ENCODE results near the gene LAMA5. TPM values are rescaled to one million over a fixed set of nuclear protein-coding genes. Genes with fewer than 3 reads are reported as not detected.

LAMA5 gene
- total RNA-seq, 2 experiments from 2014 or later: 53.3 to 162 TPM

GRCh38 chr20:62381202-62381797 lies 14.2 kb upstream of the LAMA5 start:
- intact Hi-C loops (cut with micrococcal nuclease; ENCODE audit: unreplicated experiment): no loop called here
- no peak overlapping the region for H3K4me2 ChIP-seq (ENCODE audit: low read length)
- no TSS peak for BruUV-seq (replicated peaks)

DNA sequence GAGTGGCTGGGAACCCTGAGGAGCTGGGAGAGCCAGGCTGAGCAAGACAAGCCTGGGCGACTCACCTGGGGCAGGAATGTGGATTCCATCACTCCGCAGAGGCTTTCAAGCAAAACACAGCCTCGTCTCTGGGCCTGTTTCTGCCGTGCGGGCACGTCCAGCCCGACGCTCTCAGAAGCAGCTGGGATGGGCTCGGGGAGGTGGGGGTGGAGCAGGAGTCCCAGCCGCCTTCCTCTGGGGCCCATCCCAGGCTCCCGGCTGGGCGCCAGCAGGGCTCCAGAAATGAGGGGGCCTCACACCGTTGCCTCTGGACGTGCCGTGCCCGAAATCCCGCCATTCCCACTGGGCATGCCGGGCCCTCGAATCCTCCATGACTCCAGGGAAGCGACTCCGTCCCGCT lies 11.1 kb upstream of the LAMA5 start:
- no peak for DNase-seq (ENCODE audit: low spot score)
- no TSS peak for BruUV-seq (replicated peaks)
- Histone ChIP-seq H3K36me3 (ENCODE audit: insufficient read depth, low read length) (peaks cover 15% of the 10 kb centered on the region), H3K79me2 (ENCODE audit: insufficient read depth, low read depth, low read length) (no peaks in the 10 kb centered on the region), H3K9me3 (ENCODE audit: low read length) (no peaks in the 10 kb centered on the region), H3K4me3 (ENCODE audit: low read depth, low read length, poor library complexity, severe bottlenecking) (no peak overlapping the region), H3K4me2 (ENCODE audit: low read length) (no peak overlapping the region), H2AFZ (ENCODE audit: low read length) (no peak overlapping the region), H3K27ac (ENCODE audit: low read depth, low read length, poor library complexity, severe bottlenecking) (no peak overlapping the region), H4K20me1 (ENCODE audit: insufficient read depth, low read length) (no peaks in the 10 kb centered on the region), H3K4me1 (ENCODE audit: insufficient read depth, low read length, poor library complexity, severe bottlenecking) (peaks cover 10% of the 10 kb centered on the region), H3K9me2 (ENCODE audit: insufficient read depth, low read length) (no peaks in the 10 kb centered on the region)
- CTCF ChIA-PET (ENCODE audit: unreplicated experiment): no interaction called here
- intact Hi-C loops (cut with micrococcal nuclease; ENCODE audit: unreplicated experiment): no loop called here
- TF ChIP-seq, protein P1, sequence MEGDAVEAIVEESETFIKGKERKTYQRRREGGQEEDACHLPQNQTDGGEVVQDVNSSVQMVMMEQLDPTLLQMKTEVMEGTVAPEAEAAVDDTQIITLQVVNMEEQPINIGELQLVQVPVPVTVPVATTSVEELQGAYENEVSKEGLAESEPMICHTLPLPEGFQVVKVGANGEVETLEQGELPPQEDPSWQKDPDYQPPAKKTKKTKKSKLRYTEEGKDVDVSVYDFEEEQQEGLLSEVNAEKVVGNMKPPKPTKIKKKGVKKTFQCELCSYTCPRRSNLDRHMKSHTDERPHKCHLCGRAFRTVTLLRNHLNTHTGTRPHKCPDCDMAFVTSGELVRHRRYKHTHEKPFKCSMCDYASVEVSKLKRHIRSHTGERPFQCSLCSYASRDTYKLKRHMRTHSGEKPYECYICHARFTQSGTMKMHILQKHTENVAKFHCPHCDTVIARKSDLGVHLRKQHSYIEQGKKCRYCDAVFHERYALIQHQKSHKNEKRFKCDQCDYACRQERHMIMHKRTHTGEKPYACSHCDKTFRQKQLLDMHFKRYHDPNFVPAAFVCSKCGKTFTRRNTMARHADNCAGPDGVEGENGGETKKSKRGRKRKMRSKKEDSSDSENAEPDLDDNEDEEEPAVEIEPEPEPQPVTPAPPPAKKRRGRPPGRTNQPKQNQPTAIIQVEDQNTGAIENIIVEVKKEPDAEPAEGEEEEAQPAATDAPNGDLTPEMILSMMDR (conservative IDR thresholded peaks at IDR 0.05; ENCODE audit: low read length): no peak
- POLR2A ChIA-PET: no interaction called here

More at GRCh38 chr20:62381202-62381797, 14.2 kb upstream of the LAMA5 start:
- H3K9me3 ChIP-seq (ENCODE audit: low read length): no peaks in the 10 kb centered on the region
- TF ChIP-seq, protein P1 (conservative IDR thresholded peaks at IDR 0.05; ENCODE audit: low read length): no peak
- no peak for TF ChIP-seq EZH2phosphoT487 (IDR thresholded peaks at IDR 0.05; ENCODE audit: borderline replicate concordance, low read depth, low read length)
- H3K27ac ChIP-seq (ENCODE audit: low read depth, low read length, poor library complexity, severe bottlenecking): no peak overlapping the region
- no peak overlapping the region for H2AFZ ChIP-seq (ENCODE audit: low read length)
- peaks cover 27% of the 10 kb centered on the region for H3K4me1 ChIP-seq (ENCODE audit: insufficient read depth, low read length, poor library complexity, severe bottlenecking)
- H3K36me3 ChIP-seq (ENCODE audit: insufficient read depth, low read length): peaks cover 27% of the 10 kb centered on the region
- POLR2A ChIA-PET: interaction anchor here (0.5 kb wide), 1 partner anchor 79 kb away, joined by 4 read pairs; no protein-coding TSS in a partner anchor
- no peak overlapping the region for H3K4me3 ChIP-seq (ENCODE audit: low read depth, low read length, poor library complexity, severe bottlenecking)
- DNase-seq (ENCODE audit: low spot score): no peak
- no peaks in the 10 kb centered on the region for H4K20me1 ChIP-seq (ENCODE audit: insufficient read depth, low read length)
- no peaks in the 10 kb centered on the region for H3K9me2 ChIP-seq (ENCODE audit: insufficient read depth, low read length)
- CTCF ChIA-PET (ENCODE audit: unreplicated experiment): no interaction called here
- H3K79me2 ChIP-seq (ENCODE audit: insufficient read depth, low read depth, low read length): peaks cover 22% of the 10 kb centered on the region

- Histone ChIP-seq H3K4me2 (ENCODE audit: low read length) (no peak overlapping the region), H3K9me2 (ENCODE audit: insufficient read depth, low read length) (no peaks in the 10 kb centered on the region), H3K27ac (ENCODE audit: low read depth, low read length, poor library complexity, severe bottlenecking) (no peak overlapping the region), H3K4me3 (ENCODE audit: low read depth, low read length, poor library complexity, severe bottlenecking) (no peak overlapping the region), H4K20me1 (ENCODE audit: insufficient read depth, low read length) (no peaks in the 10 kb centered on the region), H3K79me2 (ENCODE audit: insufficient read depth, low read depth, low read length) (no peaks in the 10 kb centered on the region), H3K9me3 (ENCODE audit: low read length) (no peaks in the 10 kb centered on the region), H2AFZ (ENCODE audit: low read length) (no peak overlapping the region), H3K36me3 (ENCODE audit: insufficient read depth, low read length) (peaks cover 15% of the 10 kb centered on the region), H3K4me1 (ENCODE audit: insufficient read depth, low read length, poor library complexity, severe bottlenecking) (peaks cover 6% of the 10 kb centered on the region)
- no peak for TF ChIP-seq EZH2phosphoT487 (IDR thresholded peaks at IDR 0.05; ENCODE audit: borderline replicate concordance, low read depth, low read length)
- TF ChIP-seq, protein P1 (conservative IDR thresholded peaks at IDR 0.05; ENCODE audit: low read length): no peak
- ChIA-PET CTCF (ENCODE audit: unreplicated experiment) (no interaction called here), POLR2A (interaction anchor here (0.6 kb wide), 1 partner anchor 1254 kb away, joined by 3 read pairs; no protein-coding TSS in a partner anchor)
- intact Hi-C loops (cut with micrococcal nuclease; ENCODE audit: unreplicated experiment): no loop called here
- BruUV-seq (replicated peaks): no TSS peak
- no peak for DNase-seq (ENCODE audit: low spot score)
These were observed 10.6 kb upstream of the LAMA5 start for GRCh38 chr20:62377615-62378178.

Data from OCI-LY7 (cell line).